ENCODE results near the gene DCST1.
A peak's percentile ranks its signal among the peaks of the same experiment; 100 is the strongest.

The DCST1 gene

DNA sequence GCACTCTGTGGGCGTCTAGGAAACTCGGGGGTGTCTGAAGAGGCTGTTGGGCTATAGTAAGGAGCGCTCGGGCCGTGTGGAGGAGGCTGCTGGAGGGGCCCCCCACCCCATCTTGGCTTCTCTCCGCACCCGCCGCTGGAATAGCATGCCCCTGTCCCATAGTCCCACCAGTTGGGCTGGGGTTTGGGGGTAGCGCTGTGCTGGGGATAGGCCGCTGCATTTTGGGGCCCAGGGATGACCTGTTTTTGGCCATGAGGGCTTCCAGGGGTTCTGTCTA lies 45.5 kb downstream of the DCST1 start:
- peak overlapping the region; percentile 28 for H3K4me3 ChIP-seq (ENCODE audit: control insufficient read depth, low read depth, low read length)
- no peak for DNase-seq (ENCODE audit: low read depth)
- TF ChIP-seq, protein P1, sequence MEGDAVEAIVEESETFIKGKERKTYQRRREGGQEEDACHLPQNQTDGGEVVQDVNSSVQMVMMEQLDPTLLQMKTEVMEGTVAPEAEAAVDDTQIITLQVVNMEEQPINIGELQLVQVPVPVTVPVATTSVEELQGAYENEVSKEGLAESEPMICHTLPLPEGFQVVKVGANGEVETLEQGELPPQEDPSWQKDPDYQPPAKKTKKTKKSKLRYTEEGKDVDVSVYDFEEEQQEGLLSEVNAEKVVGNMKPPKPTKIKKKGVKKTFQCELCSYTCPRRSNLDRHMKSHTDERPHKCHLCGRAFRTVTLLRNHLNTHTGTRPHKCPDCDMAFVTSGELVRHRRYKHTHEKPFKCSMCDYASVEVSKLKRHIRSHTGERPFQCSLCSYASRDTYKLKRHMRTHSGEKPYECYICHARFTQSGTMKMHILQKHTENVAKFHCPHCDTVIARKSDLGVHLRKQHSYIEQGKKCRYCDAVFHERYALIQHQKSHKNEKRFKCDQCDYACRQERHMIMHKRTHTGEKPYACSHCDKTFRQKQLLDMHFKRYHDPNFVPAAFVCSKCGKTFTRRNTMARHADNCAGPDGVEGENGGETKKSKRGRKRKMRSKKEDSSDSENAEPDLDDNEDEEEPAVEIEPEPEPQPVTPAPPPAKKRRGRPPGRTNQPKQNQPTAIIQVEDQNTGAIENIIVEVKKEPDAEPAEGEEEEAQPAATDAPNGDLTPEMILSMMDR (IDR thresholded peaks at IDR 0.05; ENCODE audit: control insufficient read depth, insufficient read depth, low read depth, low read length, missing control alignments): no peak

DNA sequence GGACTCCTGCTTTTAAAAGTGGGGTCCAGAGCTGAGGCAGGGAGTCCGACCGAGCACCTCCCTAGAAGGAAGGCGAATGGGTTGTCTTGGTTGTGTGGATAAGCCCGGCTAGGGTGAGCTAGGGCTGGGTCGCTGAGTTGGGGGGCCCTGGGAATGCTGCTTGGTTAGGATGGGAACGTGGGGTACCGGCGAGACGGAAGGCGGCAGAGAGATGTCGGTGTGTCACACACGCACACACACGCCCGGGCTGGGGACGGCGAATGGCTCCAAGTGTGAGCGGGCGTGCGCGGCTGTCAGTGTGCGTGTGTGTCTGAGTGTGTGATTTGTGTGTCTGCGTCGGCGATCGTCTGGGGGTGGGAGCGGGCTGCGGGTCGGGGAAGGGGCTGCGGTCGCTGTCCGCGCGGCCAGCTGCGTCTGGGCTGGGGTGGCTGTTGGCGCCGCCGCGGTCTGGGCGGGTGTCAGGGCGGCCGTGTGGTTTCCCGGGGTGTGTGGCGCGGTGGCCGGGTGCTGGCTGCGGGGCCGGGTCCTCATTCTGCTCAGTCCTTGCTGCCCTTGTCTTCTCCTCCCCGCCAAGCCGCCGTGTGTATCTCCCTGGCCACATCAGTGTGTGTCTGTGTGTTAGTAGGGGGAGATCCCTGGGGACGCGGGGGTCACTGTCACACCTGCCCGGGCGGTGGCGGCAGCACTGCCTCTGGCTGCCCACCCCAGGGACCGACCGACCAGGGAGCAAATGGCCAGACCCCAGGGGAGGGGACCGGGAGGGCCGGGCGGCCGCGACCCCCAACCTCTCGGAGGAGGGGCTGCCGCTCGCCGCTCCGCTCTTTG lies 46.1 kb downstream of the DCST1 start:
- TF ChIP-seq, protein P1 (IDR thresholded peaks at IDR 0.05; ENCODE audit: control insufficient read depth, insufficient read depth, low read depth, low read length, missing control alignments): no peak
- no peak overlapping the region for H3K4me3 ChIP-seq (ENCODE audit: control insufficient read depth, low read depth, low read length)
- no peak for DNase-seq (ENCODE audit: low read depth)

DNA sequence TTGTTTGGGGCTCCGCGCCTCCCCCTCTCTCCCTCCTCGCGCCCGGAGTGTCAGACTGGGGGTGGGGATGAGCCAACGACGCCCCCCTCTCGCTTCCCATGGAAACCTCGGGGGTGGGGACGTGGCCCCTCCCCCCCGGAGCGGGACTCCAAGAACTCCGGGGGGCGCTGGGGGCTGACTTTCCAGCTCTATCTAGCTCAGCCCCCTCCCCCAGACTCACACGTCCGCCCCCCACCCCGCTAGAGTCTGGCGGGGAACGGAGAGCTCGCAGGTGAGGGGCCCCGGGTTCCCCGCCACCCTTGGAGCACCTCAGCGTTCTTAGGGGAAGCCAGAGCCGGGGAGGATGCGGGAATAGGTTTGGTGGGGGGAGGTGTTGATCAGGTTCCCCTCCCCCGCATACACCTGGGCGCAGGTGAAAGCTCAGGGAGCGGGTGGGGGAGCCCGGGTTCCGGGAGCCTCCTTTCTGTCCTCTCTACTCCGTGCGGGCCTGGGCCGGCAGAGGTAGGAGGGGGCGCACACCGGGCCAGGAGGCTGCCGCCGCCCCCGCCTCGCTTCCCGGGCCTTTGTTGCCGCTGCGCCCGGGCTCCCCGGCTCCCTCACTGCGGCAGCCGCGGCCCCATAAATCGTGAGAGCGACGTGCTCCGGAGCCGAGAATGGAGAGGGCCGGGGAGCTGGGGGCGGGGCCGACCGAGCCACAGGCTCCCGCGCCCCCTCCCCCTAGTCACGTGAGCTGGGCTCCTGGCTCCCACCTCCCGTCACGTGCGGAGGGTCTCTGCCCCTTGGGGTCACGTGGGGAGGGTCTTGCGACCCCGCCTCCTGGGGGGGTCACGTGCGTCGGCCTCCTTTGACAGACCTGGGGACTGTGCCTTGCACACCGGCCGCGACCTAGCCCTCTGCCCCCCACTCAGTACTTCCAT lies 46.9 kb downstream of the DCST1 start:
- TF ChIP-seq, protein P1 (IDR thresholded peaks at IDR 0.05; ENCODE audit: control insufficient read depth, insufficient read depth, low read depth, low read length, missing control alignments): no peak
- DNase-seq (ENCODE audit: low read depth): no peak
- no peak overlapping the region for H3K4me3 ChIP-seq (ENCODE audit: control insufficient read depth, low read depth, low read length)

DNA sequence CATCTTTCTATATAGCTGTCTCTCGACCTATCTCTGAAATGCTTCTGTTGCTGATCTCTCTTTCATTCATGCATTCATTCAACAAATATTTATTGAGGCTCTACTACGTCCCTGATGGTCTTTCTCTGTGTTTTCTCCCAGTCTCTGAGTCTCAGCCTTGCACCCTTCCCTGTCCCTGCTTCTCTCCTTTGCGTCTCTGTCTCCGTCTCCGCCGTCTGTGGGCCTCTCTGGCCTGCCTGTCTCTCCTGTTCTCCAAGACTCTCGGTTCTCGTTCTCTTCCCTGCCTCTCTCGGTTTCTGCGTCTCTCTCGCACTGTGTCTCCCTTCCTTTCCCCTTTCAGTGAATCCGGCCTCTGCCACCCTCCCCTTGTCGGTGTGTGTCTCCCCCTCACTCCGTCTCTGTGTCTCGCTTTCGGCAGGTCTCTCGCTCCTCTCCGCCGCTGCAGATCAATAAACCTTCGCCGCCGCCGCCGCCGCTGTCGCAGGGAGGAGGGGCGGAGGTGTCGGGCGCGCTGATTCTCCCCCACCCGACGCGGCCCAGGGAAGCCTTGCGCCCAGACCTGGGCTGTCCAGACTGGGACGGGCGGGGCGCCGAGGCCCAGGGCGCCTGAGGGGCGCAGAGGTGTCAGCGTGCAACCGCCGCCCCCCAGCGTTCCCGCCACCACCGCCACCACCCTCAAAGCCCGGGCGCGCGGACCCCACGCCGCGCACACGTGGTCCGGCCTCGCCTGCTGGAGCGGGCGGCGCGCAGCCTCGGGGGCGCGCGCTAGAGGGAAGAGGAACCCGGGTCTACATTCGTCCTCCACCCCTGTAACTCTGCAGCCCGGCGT lies 48.1 kb downstream of the DCST1 start:
- TF ChIP-seq, protein P1 (IDR thresholded peaks at IDR 0.05; ENCODE audit: control insufficient read depth, insufficient read depth, low read depth, low read length, missing control alignments): no peak
- no peak overlapping the region for H3K4me3 ChIP-seq (ENCODE audit: control insufficient read depth, low read depth, low read length)
- no peak for DNase-seq (ENCODE audit: low read depth)

DNA sequence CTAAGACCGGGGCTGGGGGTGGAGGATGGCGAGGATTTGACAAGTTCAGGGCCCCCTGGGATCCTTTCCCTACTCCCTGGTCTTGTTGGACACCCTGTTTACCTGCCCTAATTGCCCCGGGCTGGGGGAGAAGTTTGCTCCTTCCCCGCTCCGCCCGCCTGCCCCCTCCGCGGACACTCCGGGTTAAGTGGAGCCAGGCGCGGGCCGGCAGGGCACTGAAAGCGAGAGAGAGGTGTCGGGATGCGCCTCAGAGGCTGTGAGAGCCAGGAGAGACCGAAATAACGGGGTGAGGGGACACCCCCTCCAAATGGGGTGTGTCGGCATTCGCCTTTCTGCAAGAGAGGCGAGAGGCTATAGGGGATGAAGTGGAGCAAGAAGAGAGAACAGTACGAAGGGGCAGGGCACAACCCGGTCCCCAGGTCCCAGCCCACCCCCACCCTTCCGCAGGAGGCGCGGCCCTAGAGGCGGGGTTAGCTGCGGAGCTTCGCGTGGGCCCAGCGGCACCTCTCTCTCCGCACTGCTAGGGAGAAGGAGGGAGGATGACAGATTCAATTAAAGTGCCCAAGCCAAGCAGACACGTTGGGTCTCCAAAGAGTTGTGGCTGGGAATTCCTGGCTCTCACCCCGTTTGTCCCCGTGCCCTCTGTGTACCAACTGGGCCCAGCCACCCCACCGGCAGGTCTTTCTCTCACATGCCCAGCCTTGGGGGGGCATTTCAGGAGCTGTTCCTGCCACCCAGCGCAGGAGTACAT lies 48.9 kb downstream of the DCST1 start:
- no peak overlapping the region for H3K4me3 ChIP-seq (ENCODE audit: control insufficient read depth, low read depth, low read length)
- DNase-seq (ENCODE audit: low read depth): no peak
- TF ChIP-seq, protein P1 (IDR thresholded peaks at IDR 0.05; ENCODE audit: control insufficient read depth, insufficient read depth, low read depth, low read length, missing control alignments): no peak

Measured in AG09309 (cell line).